Epithelial cell of alveolus of lung (primary cell): ENCODE results near the gene HIVEP2. TPM values are rescaled to one million over a fixed set of nuclear protein-coding genes. Genes with fewer than 3 reads are reported as not detected.

Experiments used
- total RNA-seq: library from RNA; depleted of rRNA; stranded (reverse); fragments of >200 nt; gene quantifications from 2 replicates; pipeline ENCODE4 v1.2.1, GENCODE V29; 2015

Gene HIVEP2
- 10.7 and 14.8 TPM in 2 replicates for total RNA-seq

GRCh38 chr6:142945049-142945445 lies at the start of gene HIVEP2:
Gene HIVEP2 (minus strand): TSS chr6:142945176. CDS start chr6:142774738, 170,438 bp downstream.

Other genes starting within 250 kb of the HIVEP2 start
- gene AIG1, start 115.7 kb upstream of the HIVEP2 start, total RNA-seq = 20.7 and 45.9 TPM in 2 replicates